ENCODE results near the gene FOXP3. TPM values are rescaled to one million over a fixed set of nuclear protein-coding genes. Genes with fewer than 3 reads are reported as not detected.

The FOXP3 gene
- total and polyA plus RNA-seq, 8 donors = 0.04 to 0.16 (median 0.12) TPM; not detected in 5

- no peak overlapping the region for H3K27ac ChIP-seq
- no peak overlapping the region for H3K4me3 ChIP-seq
- 65 to 71% methylated on average over 16 to 17 of the region's 17 CpGs for WGBS, 2 donors
- intact Hi-C loops (cut with DNase I) = no loop called here
- ATAC-seq = no peak
- H3K27me3 ChIP-seq = peaks cover 0 to 4% (median 0%) of the 10 kb centered on the region in 4 donors
- H3K4me1 ChIP-seq = no peaks in the 10 kb centered on the region
- H3K9me3 ChIP-seq = no peaks in the 10 kb centered on the region
- peak in 2 of 6 donors; percentile 40 to 76 for DNase-seq
- TF ChIP-seq, protein P1, sequence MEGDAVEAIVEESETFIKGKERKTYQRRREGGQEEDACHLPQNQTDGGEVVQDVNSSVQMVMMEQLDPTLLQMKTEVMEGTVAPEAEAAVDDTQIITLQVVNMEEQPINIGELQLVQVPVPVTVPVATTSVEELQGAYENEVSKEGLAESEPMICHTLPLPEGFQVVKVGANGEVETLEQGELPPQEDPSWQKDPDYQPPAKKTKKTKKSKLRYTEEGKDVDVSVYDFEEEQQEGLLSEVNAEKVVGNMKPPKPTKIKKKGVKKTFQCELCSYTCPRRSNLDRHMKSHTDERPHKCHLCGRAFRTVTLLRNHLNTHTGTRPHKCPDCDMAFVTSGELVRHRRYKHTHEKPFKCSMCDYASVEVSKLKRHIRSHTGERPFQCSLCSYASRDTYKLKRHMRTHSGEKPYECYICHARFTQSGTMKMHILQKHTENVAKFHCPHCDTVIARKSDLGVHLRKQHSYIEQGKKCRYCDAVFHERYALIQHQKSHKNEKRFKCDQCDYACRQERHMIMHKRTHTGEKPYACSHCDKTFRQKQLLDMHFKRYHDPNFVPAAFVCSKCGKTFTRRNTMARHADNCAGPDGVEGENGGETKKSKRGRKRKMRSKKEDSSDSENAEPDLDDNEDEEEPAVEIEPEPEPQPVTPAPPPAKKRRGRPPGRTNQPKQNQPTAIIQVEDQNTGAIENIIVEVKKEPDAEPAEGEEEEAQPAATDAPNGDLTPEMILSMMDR (IDR thresholded peaks at IDR 0.05) = no peak
- no peaks in the 10 kb centered on the region for H3K36me3 ChIP-seq
- FAIRE-seq = no peak
Measured at GRCh38 chrX:49292400-49293362, 28.2 kb upstream of the FOXP3 start.

- ATAC-seq (peak; percentile 77 to 90 (median 88)), FAIRE-seq (no peak), DNase-seq (peak in 5 of 6 donors; percentile 27 to 84 (median 65))
- H3K36me3 ChIP-seq = no peaks in the 10 kb centered on the region
- no peak overlapping the region for H3K4me3 ChIP-seq
- H3K27ac ChIP-seq = no peak overlapping the region
- H3K4me1 ChIP-seq = no peaks in the 10 kb centered on the region
- H3K9me3 ChIP-seq = no peaks in the 10 kb centered on the region
- intact Hi-C loops (cut with DNase I) = no loop called here
- H3K27me3 ChIP-seq = peaks cover 0 to 4% (median 0%) of the 10 kb centered on the region in 4 donors
- WGBS, 2 donors = 13 to 24% methylated on average over 11 of the region's 11 CpGs
- TF ChIP-seq, protein P1 (IDR thresholded peaks at IDR 0.05) = peak; percentile 41 to 66 (median 56)
Measured at GRCh38 chrX:49291615-49292337, 27.3 kb upstream of the FOXP3 start.

DNA sequence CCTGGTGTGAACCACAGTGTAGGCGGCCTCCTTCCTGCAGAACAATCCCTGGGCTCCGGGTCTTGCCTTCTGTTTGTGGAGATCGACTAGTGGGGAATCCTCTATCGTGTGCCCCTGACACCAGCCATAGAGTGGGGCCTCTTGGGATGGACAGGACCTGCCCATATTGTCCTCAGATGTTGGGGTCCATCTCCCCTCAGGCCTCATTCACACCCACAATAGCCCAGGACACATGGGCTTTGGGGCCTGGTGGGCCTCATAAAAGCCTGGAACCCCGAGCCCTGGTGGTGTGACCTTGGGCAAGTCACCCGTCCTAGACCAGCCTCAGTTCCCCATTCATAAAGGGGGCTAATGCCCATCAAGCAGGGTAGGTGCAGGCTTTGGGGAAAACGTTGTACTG lies 25.7 kb upstream of the FOXP3 start:
- intact Hi-C loops (cut with DNase I) = no loop called here
- FAIRE-seq (no peak), DNase-seq (no peak), ATAC-seq (no peak)
- Histone ChIP-seq H3K9me3 (no peaks in the 10 kb centered on the region), H3K27ac (no peak overlapping the region), H3K36me3 (no peaks in the 10 kb centered on the region), H3K4me3 (no peak overlapping the region), H3K27me3 (peaks cover 0 to 6% (median 0%) of the 10 kb centered on the region in 4 donors), H3K4me1 (no peaks in the 10 kb centered on the region)
- 48 to 56% methylated on average over 7 of the region's 7 CpGs for WGBS, 2 donors
- TF ChIP-seq, protein P1 (IDR thresholded peaks at IDR 0.05) = no peak

GRCh38 chrX:49287665-49288064 lies 23.2 kb upstream of the FOXP3 start:
- intact Hi-C loops (cut with DNase I) = no loop called here
- TF ChIP-seq, protein P1 (IDR thresholded peaks at IDR 0.05) = no peak
- FAIRE-seq (no peak), ATAC-seq (no peak), DNase-seq (no peak)
- H3K36me3 ChIP-seq = no peaks in the 10 kb centered on the region
- H3K9me3 ChIP-seq = no peaks in the 10 kb centered on the region
- 60 to 80% methylated on average over 1 of the region's 1 CpG for WGBS, 2 donors
- no peaks in the 10 kb centered on the region for H3K4me1 ChIP-seq
- no peak overlapping the region for H3K27ac ChIP-seq
- peaks cover 0 to 6% (median 0%) of the 10 kb centered on the region in 4 donors for H3K27me3 ChIP-seq
- no peak overlapping the region for H3K4me3 ChIP-seq

Data from pancreas (tissue), 10 donors.